NK-92 treated with Interleukin-12 subunit alpha and Interleukin-12 subunit beta, amount 100 ng/mL, for 24 hours (cell line): ENCODE data around the gene SPDYE18.
"Not testable (repeated sequence)": the region's sequence is repeated elsewhere in the genome, so short reads cannot be mapped to it uniquely, and the experiment has no call there.

Experiments
- DNase-seq: peaks from one replicate; lab custom pipeline; 2025; lab: John Stamatoyannopoulos, UW

SPDYE18 gene

DNA sequence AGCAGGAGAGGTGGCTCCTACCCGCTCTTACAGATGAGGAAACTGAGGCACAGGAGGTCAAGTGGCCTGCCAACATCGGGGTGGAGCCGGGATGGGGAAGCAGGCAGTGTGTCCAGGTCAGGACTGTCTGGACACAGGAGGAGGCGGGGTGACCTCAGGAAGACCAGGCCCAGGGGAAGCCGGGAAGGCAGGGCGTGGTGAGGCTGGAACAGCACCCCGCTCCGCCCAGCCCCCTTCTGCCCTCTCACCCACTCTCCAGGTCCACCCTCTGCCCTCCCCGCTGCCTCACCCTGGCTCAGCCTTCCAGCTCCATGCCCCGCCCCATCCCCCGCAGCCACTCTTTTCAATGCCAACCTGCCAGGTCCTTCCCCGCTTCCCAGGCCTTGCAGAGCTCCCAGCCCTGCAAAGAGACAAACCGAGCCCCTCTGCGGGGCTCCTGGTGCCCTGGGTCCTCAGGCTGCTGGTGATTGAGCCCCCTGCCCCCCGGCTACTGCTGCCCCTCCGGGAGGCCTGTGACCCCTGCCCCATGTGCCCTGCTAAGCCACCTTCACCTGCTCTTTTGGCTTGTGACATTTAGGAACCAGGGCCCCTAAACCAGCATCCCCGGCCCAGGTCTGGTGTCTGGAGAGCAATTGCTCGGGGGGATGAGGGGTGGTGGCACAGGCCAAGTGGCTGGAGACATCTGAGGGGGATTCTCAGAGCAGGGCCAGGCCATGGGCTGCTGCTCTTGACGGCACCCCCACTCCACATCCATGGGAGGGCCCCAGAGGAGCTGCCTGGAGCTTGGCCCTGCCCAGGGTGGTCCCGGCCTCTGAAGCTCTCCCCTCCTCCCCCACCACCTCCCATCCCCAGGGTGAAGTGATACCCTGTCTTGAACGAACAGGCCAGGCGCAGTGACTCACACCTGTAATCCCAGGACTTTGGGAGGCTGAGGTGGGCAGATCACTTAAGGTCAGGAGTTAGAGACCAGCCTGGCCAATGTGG is 55.9 kb downstream of the SPDYE18 start:
- DNase-seq = not testable (repeated sequence)

DNA sequence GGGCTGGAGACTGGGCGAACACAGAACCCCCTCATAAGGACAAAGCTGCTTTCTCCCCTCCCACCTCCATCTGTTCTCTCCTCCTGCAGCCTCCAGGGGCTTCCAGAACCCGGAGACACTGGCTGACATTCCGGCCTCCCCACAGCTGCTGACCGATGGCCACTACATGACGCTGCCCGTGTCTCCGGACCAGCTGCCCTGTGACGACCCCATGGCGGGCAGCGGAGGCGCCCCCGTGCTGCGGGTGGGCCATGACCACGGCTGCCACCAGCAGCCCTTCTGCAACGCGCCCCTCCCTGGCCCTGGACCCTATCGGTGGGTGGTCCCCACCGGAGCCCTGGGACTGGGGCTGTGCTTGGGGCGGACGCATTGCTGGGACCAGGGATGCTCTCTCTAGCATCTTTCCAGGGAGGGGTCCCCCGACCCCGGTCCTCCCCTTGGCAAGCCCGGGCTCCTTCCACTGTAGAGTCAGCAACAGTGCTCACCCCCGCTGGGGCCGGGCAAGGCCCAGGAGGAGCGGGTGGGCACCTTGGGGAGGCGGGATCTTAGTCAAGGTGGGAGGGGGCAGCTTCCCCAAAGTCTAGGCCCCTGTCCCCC is 56.8 kb downstream of the SPDYE18 start:
- not testable (repeated sequence) for DNase-seq

DNA sequence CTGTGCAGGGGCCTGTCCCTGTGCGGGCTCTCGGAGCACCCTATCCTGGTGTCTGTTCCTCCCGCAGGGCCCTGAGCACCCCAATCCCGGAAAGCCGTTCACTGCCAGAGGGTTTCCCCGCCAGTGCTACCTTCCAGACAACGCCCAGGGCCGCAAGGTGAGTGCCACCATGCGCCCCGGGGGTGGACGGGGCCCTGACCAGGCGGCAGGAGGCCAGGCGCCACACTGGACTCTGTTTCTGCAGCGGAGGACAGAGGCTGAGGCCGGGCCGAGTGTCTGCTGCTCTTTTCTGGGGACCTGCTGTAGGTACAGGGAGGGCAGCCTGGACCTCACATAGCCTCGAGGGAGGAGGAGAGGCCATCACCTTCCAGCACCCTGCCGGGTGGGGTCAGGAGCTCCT is 58.2 kb downstream of the SPDYE18 start:
- DNase-seq = not testable (repeated sequence)

DNA sequence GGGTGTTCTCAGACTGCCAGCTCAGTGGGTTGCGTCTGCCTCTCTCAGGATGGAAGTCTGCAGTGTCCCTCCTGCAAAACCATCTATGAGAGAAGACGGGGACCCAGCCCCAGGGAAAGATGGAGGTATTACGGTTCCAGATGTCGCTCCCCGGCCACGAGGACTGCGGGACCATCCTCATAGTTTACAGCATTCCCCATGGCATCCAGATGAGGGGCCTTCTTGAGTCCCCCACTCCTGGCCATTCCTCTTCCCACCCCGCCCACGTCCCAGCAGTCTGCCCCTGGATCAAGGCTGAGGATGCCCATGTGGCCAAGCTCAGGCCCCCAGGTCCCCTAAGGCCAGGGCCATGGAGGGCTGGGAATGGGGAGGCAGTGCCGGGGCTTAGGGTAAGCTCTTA is 59.1 kb downstream of the SPDYE18 start:
- DNase-seq = not testable (repeated sequence)

DNA sequence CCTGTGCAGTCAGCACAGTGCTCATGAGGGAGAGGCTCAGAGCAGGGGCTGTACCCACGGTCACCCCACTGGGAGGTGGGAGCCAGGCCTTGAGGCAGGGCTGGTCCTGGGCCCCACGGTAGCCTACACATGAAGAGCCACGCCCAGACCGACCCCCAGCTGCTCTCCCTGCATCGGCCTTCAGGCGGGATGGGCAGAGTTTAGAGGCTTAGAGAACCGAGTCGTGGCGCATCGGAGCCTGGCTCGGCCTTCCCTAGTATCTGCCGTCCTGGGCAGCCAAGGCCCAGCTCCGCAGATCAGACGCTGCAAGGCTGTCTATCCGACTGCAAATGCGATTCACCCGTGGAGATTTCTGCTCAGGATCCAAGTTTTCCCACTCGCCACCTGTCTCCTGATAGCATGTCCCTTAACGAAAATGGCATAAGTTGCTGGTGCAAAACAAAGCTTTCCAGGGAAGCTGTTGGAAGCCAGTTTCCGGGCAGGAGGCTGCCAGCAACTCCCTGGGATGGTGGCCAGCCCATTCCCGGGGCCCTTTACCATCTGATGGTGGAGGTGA is 59.6 kb downstream of the SPDYE18 start:
- DNase-seq = not testable (repeated sequence)

DNA sequence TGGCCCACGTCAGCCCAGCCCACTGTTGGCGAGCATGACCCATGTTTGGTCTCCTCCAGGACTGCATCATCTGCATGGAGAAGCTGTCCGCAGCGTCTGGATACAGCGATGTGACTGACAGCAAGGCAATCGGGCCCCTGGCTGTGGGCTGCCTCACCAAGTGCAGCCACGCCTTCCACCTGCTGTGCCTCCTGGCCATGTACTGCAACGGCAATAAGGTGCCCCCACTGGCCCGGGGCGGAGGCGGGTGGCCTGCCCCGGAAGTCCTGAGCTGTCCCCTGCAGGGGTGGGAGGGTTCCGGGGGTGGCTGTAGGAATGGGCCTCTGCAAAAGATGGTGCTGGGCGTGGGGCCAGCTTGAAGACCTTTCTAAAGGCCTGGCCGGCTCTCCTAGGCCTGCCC is 60.3 kb downstream of the SPDYE18 start:
- DNase-seq = not testable (repeated sequence)
